LNCAP (cell line): Measurements from ENCODE around the gene PAQR9.

Experiments used
- TF ChIP-seq, protein P1 (sequence below): fragments of 450-650 bp; IDR thresholded peaks from 2 replicates; pipeline ENCODE4 v1.5.1; 2017; ENCODE audit warnings: mild to moderate bottlenecking

Gene PAQR9

DNA sequence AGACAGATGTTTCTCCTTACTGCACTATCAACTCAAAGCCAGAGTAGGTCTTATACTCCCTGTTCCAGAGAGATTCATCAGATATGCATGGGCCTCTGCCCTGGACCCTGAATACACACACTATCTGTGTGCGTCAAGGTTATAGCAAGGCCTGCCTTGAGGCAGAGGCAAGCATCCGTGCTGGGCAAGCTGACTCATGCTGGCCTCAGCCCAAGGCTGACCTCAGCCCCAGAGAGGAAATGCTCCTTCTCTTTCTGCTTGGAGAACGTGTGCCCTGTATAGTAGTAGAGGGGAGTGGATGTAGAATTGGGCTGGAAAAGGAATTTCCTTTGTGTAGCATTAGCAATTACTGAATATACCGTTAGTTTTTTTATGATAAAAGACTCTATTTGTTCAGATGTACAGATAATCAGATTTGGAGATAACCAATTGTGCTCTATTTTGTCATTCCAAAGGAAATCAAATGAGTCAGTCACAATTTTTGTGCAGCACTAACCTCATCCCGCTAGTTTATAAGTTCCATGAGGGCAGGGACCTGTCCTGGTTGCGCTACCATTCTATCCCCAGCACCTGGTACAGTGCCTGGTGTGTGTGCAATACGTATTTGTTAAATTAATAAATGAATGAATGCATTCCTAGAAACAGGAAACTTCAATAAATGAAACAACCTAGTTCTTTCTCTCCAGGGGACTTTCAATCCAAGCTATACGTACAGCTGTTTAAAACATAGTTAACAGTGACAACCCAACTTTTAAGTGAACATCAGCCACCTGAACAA, 13.3 kb upstream of the PAQR9 start:
- TF ChIP-seq, protein P1, sequence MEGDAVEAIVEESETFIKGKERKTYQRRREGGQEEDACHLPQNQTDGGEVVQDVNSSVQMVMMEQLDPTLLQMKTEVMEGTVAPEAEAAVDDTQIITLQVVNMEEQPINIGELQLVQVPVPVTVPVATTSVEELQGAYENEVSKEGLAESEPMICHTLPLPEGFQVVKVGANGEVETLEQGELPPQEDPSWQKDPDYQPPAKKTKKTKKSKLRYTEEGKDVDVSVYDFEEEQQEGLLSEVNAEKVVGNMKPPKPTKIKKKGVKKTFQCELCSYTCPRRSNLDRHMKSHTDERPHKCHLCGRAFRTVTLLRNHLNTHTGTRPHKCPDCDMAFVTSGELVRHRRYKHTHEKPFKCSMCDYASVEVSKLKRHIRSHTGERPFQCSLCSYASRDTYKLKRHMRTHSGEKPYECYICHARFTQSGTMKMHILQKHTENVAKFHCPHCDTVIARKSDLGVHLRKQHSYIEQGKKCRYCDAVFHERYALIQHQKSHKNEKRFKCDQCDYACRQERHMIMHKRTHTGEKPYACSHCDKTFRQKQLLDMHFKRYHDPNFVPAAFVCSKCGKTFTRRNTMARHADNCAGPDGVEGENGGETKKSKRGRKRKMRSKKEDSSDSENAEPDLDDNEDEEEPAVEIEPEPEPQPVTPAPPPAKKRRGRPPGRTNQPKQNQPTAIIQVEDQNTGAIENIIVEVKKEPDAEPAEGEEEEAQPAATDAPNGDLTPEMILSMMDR, result no peak

DNA sequence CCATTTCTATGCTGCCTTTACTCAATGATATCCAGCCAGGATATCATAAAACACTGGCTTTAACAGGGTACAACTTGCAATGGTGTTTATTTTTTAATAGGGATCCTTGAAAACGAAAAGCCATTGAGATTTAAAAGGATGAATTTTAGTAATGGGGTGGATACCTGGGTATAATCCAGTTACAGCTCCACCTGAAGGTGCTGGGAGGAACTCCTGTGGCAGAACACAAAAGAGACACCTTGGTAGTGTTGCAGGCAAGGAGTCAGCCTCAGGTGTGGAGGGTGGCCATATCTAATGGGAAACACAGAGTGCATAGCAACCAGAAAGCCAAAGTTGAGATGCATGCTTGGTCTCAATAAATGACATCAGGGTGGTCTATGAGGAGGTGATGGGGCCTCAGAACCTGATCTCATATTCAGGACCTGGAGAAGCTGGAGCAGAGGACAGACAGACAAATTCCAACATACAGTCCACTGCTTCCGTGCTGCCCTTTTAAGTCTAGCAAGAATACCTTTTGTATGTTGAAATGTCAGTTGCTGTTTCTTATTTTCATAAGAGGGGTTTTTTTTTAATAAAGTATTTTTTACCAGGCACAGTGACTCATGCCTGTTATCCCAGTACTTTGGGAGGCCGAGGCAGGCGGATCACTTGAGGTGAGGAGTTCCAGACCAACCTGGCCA, 12.0 kb upstream of the PAQR9 start:
- TF ChIP-seq, protein P1, result no peak

GRCh38 chr3:142973217-142974009, 9.9 kb upstream of the PAQR9 start:
- TF ChIP-seq, protein P1, result no peak

DNA sequence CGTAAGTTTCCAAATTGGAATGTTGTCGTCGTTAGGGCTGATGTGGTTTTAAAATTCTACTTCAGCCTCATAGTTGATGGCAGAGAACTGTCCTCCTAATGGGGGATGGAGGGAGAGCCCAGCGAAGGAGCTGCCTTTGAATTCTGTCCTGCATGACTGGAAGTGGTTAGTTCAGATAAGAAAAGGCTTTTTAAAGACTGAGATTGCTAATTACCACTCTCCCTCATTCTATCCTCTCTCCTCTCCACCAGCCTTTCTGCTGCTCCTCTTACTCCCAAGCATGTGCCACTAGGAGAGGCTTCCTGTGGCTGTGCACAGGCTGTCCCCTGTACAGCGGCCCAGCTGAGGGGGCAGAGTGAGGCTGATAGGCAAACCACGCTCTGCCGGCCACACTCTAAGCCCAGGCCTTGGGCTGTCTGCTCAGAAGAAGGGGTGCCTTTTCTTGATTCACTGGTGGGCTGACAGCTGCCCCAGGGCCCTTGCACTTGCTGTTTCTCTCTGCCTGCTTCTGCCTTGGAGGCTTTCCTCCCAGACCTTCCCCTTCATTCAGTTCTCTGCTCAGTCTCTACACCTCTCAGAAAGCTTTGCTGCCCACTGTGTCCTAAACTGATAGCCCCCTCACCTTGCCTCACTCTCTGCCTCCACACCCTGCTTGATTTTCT, 8.7 kb upstream of the PAQR9 start:
- TF ChIP-seq, protein P1, result no peak

GRCh38 chr3:142971431-142971830, 8.0 kb upstream of the PAQR9 start:
- TF ChIP-seq, protein P1, result no peak

- TF ChIP-seq, protein P1, result no peak
Measured at GRCh38 chr3:142968319-142969025, 5.0 kb upstream of the PAQR9 start.

GRCh38 chr3:142966808-142967207, 3.3 kb upstream of the PAQR9 start:
- TF ChIP-seq, protein P1, result no peak
